Measurements from ENCODE around the gene COX8A.
A peak's percentile ranks its signal among the peaks of the same experiment; 100 is the strongest.

The COX8A gene

DNA sequence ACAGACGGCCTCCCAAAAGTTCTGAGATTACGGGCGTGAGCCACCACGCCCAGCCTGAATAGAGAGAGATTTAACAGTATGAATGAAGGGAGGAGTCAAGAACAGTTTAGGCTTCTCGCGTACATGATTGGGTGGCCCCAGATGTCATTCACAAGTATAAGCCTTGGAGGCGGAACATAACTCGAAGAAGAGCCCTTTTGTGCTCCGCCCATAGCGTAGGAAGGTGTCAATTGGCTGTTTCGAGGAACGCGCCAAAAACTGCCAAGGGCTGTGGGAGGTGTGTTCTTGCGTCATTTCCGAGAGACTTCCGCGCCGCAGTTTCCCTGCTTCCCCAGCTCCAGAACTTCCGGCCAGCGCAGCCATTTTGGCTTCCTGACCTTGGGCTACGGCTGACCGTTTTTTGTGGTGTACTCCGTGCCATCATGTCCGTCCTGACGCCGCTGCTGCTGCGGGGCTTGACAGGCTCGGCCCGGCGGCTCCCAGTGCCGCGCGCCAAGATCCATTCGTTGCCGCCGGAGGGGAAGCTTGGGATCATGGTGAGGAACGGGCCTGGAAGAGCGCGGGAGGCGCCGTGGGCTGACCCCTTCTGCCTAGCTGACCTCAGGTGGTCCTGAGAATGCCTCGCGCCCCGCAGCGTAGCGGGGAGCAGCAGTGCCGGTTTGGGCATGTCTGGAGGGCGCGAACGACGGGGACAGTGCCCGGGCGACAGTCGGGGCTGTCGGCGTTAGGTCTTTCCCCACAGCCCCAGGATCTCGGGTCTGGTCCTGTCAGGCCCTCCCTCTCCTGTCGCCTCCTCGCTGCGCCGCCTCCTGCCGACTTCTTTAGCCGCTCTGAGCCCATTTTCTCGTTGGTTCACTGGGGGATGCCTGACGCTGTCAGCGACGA lies at the start of gene COX8A:
Gene COX8A, plus strand, starts transcription at position 362 of the 885 bp plus-strand sequence. Its CDS starts 61 bp downstream, at position 423.
- H3K4me3 ChIP-seq (ENCODE audit: low read depth, low read length) = peak within 1 kb of the TSS; percentile 98
- TF ChIP-seq, protein P1, sequence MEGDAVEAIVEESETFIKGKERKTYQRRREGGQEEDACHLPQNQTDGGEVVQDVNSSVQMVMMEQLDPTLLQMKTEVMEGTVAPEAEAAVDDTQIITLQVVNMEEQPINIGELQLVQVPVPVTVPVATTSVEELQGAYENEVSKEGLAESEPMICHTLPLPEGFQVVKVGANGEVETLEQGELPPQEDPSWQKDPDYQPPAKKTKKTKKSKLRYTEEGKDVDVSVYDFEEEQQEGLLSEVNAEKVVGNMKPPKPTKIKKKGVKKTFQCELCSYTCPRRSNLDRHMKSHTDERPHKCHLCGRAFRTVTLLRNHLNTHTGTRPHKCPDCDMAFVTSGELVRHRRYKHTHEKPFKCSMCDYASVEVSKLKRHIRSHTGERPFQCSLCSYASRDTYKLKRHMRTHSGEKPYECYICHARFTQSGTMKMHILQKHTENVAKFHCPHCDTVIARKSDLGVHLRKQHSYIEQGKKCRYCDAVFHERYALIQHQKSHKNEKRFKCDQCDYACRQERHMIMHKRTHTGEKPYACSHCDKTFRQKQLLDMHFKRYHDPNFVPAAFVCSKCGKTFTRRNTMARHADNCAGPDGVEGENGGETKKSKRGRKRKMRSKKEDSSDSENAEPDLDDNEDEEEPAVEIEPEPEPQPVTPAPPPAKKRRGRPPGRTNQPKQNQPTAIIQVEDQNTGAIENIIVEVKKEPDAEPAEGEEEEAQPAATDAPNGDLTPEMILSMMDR (IDR thresholded peaks at IDR 0.05; ENCODE audit: insufficient read depth, low read length, missing control alignments) = peak; percentile 31
- CTCF ChIA-PET = interaction anchor here (1.3 to 3.1 kb wide), 2 partner anchors 138 to 174 kb away, joined by 4 to 16 read pairs; no protein-coding TSS in a partner anchor
- peak; percentile 98 for DNase-seq (ENCODE audit: low read depth, low spot score)
- POLR2A ChIA-PET = interaction anchor here (0.6 kb wide), 1 partner anchor 210 kb away, joined by 3 read pairs; no protein-coding TSS in a partner anchor

DNA sequence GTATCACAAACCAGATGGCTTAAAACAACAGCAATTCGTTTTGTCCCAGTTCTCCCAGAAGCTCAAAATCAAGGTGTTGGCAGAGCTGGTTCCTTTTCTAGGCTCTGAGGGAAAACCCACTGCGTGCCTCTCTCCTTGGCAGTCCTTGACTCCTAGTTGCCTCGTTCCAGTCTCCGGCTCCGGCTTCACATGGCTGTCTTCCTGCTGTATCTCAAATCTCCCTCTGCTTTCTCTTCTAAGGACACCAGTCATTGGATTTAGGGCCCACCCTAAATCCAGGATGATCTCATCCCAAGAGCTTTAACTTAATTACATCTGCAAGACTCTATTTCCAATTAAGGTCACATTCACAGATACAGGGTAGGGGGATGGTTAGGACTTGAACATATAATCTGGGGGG lies 44.8 kb upstream of the COX8A start:
- TF ChIP-seq, protein P1 (IDR thresholded peaks at IDR 0.05; ENCODE audit: insufficient read depth, low read length, missing control alignments) = no peak
- ChIA-PET CTCF (interaction anchor here (1.1 to 1.9 kb wide), 3 partner anchors 9 to 92 kb away, joined by 5 to 7 read pairs (median 5); no protein-coding TSS in a partner anchor), POLR2A (interaction anchor here (0.6 kb wide), 1 partner anchor 78 kb away, joined by 4 read pairs; no protein-coding TSS in a partner anchor)
- DNase-seq (ENCODE audit: low read depth, low spot score) = no peak
- no peak overlapping the region for H3K4me3 ChIP-seq (ENCODE audit: low read depth, low read length)

GRCh38 chr11:63931045-63931444 lies 43.4 kb upstream of the COX8A start:
- POLR2A ChIA-PET = no interaction called here
- CTCF ChIA-PET = interaction anchor here (1.9 kb wide), 1 partner anchor 11 kb away, joined by 7 read pairs; no protein-coding TSS in a partner anchor
- H3K4me3 ChIP-seq (ENCODE audit: low read depth, low read length) = no peak overlapping the region
- DNase-seq (ENCODE audit: low read depth, low spot score) = no peak
- TF ChIP-seq, protein P1 (IDR thresholded peaks at IDR 0.05; ENCODE audit: insufficient read depth, low read length, missing control alignments) = no peak

GRCh38 chr11:63931876-63932275 lies 42.5 kb upstream of the COX8A start:
- ChIA-PET CTCF (interaction anchor here (0.5 to 1.9 kb wide), 2 partner anchors 49 to 123 kb away, joined by 3 to 4 read pairs; no protein-coding TSS in a partner anchor), POLR2A (no interaction called here)

GRCh38 chr11:63933459-63933858 lies 41.0 kb upstream of the COX8A start:
- ChIA-PET CTCF (interaction anchor here (1.7 to 3.5 kb wide), 5 partner anchors 12 to 96 kb away, joined by 4 to 31 read pairs (median 12); partner anchors contain the start of gene RCOR2), POLR2A (no interaction called here)
- DNase-seq (ENCODE audit: low read depth, low spot score) = no peak
- TF ChIP-seq, protein P1 (IDR thresholded peaks at IDR 0.05; ENCODE audit: insufficient read depth, low read length, missing control alignments) = no peak
- H3K4me3 ChIP-seq (ENCODE audit: low read depth, low read length) = no peak overlapping the region

More at GRCh38 chr11:63931876-63932275, 42.5 kb upstream of the COX8A start:
- no peak overlapping the region for H3K4me3 ChIP-seq (ENCODE audit: low read depth, low read length)
- no peak for DNase-seq (ENCODE audit: low read depth, low spot score)
- TF ChIP-seq, protein P1 (IDR thresholded peaks at IDR 0.05; ENCODE audit: insufficient read depth, low read length, missing control alignments) = no peak

Data from AG04449 (cell line).